ENCODE measurements around the gene PDE4D. TPM values are rescaled to one million over a fixed set of nuclear protein-coding genes. Genes with fewer than 3 reads are reported as not detected.

Gene PDE4D
- total RNA-seq, 1 experiment from 2014 or later: 3.6 TPM

- ATAC-seq (no peak), DNase-seq (no peak)
- no peaks in the 10 kb centered on the region for H3K79me2 ChIP-seq (ENCODE audit: low read length)
- no TSS peak for BruUV-seq (replicated peaks)
- intact Hi-C loops (cut with micrococcal nuclease): no loop called here
- H3K27ac ChIP-seq (ENCODE audit: low read length): no peak overlapping the region
- POLR2A ChIA-PET (ENCODE audit: unreplicated experiment): no interaction called here
- TF ChIP-seq EZH2 (IDR thresholded peaks at IDR 0.05; ENCODE audit: low read length, unreplicated experiment) (no peak), CTCF (conservative IDR thresholded peaks at IDR 0.05; ENCODE audit: low read depth, low read length) (no peak), EZH2phosphoT487 (IDR thresholded peaks at IDR 0.05; ENCODE audit: borderline replicate concordance, low read length) (no peak)
- no peaks in the 10 kb centered on the region for H3K9me3 ChIP-seq (ENCODE audit: low read length)
- no peaks in the 10 kb centered on the region for H3K27me3 ChIP-seq (ENCODE audit: low read length)
- H3K4me1 ChIP-seq (ENCODE audit: insufficient read depth, low read length): peaks cover 7% of the 10 kb centered on the region; the same call in 1 of the 2 replicates
- H2AFZ ChIP-seq (ENCODE audit: low read length): no peak overlapping the region
- H3K9ac ChIP-seq (ENCODE audit: low read length): no peak overlapping the region
- H4K20me1 ChIP-seq (ENCODE audit: low read length): no peaks in the 10 kb centered on the region
- no peaks in the 10 kb centered on the region for H3K9me2 ChIP-seq (replicated peaks; ENCODE audit: low read length)
- CTCF ChIA-PET: no interaction called here
- H3K36me3 ChIP-seq (ENCODE audit: low read depth, low read length): no peaks in the 10 kb centered on the region
- H3F3A ChIP-seq (ENCODE audit: low read length, unreplicated experiment): no peaks in the 10 kb centered on the region
- H3K4me2 ChIP-seq (ENCODE audit: low read length): no peak overlapping the region
- H3K4me3 ChIP-seq (ENCODE audit: low read length): no peak overlapping the region
These were observed 966.3 kb downstream of the PDE4D start for GRCh38 chr5:58927181-58927580.

GRCh38 chr5:58926541-58926935 is 967.0 kb downstream of the PDE4D start:
- Histone ChIP-seq H3K9ac (ENCODE audit: low read length) (no peak overlapping the region), H2AFZ (ENCODE audit: low read length) (no peak overlapping the region), H3K79me2 (ENCODE audit: low read length) (no peaks in the 10 kb centered on the region), H3K27ac (ENCODE audit: low read length) (no peak overlapping the region), H3K27me3 (ENCODE audit: low read length) (no peaks in the 10 kb centered on the region), H3K4me1 (ENCODE audit: insufficient read depth, low read length) (peaks cover 7% of the 10 kb centered on the region; the same call in 1 of the 2 replicates), H4K20me1 (ENCODE audit: low read length) (no peaks in the 10 kb centered on the region), H3K9me2 (replicated peaks; ENCODE audit: low read length) (no peaks in the 10 kb centered on the region), H3F3A (ENCODE audit: low read length, unreplicated experiment) (no peaks in the 10 kb centered on the region), H3K9me3 (ENCODE audit: low read length) (no peaks in the 10 kb centered on the region), H3K36me3 (ENCODE audit: low read depth, low read length) (no peaks in the 10 kb centered on the region), H3K4me3 (ENCODE audit: low read length) (no peak overlapping the region), H3K4me2 (ENCODE audit: low read length) (no peak overlapping the region)
- intact Hi-C loops (cut with micrococcal nuclease): no loop called here
- ChIA-PET POLR2A (ENCODE audit: unreplicated experiment) (no interaction called here), CTCF (no interaction called here)
- no peak for ATAC-seq
- no peak for DNase-seq
- no TSS peak for BruUV-seq (replicated peaks)
- no peak for TF ChIP-seq CTCF (conservative IDR thresholded peaks at IDR 0.05; ENCODE audit: low read depth, low read length)
- no peak for TF ChIP-seq EZH2phosphoT487 (IDR thresholded peaks at IDR 0.05; ENCODE audit: borderline replicate concordance, low read length)
- TF ChIP-seq EZH2 (IDR thresholded peaks at IDR 0.05; ENCODE audit: low read length, unreplicated experiment): no peak

GRCh38 chr5:58925627-58926540 is 967.6 kb downstream of the PDE4D start:
- intact Hi-C loops (cut with micrococcal nuclease): no loop called here
- no TSS peak for BruUV-seq (replicated peaks)
- H3K36me3 ChIP-seq (ENCODE audit: low read depth, low read length): no peaks in the 10 kb centered on the region
- H3K4me2 ChIP-seq (ENCODE audit: low read length): no peak overlapping the region
- H3F3A ChIP-seq (ENCODE audit: low read length, unreplicated experiment): no peaks in the 10 kb centered on the region
- H4K20me1 ChIP-seq (ENCODE audit: low read length): no peaks in the 10 kb centered on the region
- no peaks in the 10 kb centered on the region for H3K9me3 ChIP-seq (ENCODE audit: low read length)
- H3K4me1 ChIP-seq (ENCODE audit: insufficient read depth, low read length): peaks cover 7% of the 10 kb centered on the region; the same call in 1 of the 2 replicates
- TF ChIP-seq EZH2 (IDR thresholded peaks at IDR 0.05; ENCODE audit: low read length, unreplicated experiment) (no peak), CTCF (conservative IDR thresholded peaks at IDR 0.05; ENCODE audit: low read depth, low read length) (no peak), EZH2phosphoT487 (IDR thresholded peaks at IDR 0.05; ENCODE audit: borderline replicate concordance, low read length) (no peak)
- POLR2A ChIA-PET (ENCODE audit: unreplicated experiment): no interaction called here
- no peak for DNase-seq
- no peak overlapping the region for H3K27ac ChIP-seq (ENCODE audit: low read length)
- no peaks in the 10 kb centered on the region for H3K79me2 ChIP-seq (ENCODE audit: low read length)
- H3K27me3 ChIP-seq (ENCODE audit: low read length): no peaks in the 10 kb centered on the region
- no peak overlapping the region for H3K4me3 ChIP-seq (ENCODE audit: low read length)
- H2AFZ ChIP-seq (ENCODE audit: low read length): no peak overlapping the region
- H3K9me2 ChIP-seq (replicated peaks; ENCODE audit: low read length): no peaks in the 10 kb centered on the region
- CTCF ChIA-PET: no interaction called here
- ATAC-seq: no peak
- no peak overlapping the region for H3K9ac ChIP-seq (ENCODE audit: low read length)
